Activated CD4-positive, alpha-beta T cell treated with anti-CD3 and anti-CD28 coated beads, Interleukin-2, Interleukin-4, amounts not matched to agents 100 ng/mL and 50 ng/mL, durations not matched to agents 16 hours and 8 hours (primary cell): ENCODE results near the gene KHDC4.
"Not testable (repeated sequence)": the region's sequence is repeated elsewhere in the genome, so short reads cannot be mapped to it uniquely, and the experiment has no call there.

Experiments
- DNase-seq: peaks from one replicate; pipeline ENCODE4 v3.0.0-alpha.2; 2020; ENCODE audit warnings: low spot score

KHDC4 gene

GRCh38 chr1:155900161-155900560, 34.1 kb downstream of the KHDC4 start:
- no peak for DNase-seq

GRCh38 chr1:155899683-155900082, 34.5 kb downstream of the KHDC4 start:
- DNase-seq: no peak

GRCh38 chr1:155898888-155899287, 35.3 kb downstream of the KHDC4 start:
- no peak for DNase-seq

GRCh38 chr1:155897746-155898145, 36.5 kb downstream of the KHDC4 start:
- no peak for DNase-seq

GRCh38 chr1:155896476-155896875, 37.7 kb downstream of the KHDC4 start:
- DNase-seq: not testable (repeated sequence)

GRCh38 chr1:155895617-155896016, 38.6 kb downstream of the KHDC4 start:
- not testable (repeated sequence) for DNase-seq

GRCh38 chr1:155893389-155894142, 40.6 kb downstream of the KHDC4 start:
- DNase-seq: peak; percentile 39

- no peak for DNase-seq
Observed at GRCh38 chr1:155892796-155893195, 41.4 kb downstream of the KHDC4 start.

- DNase-seq: no peak
Observed at GRCh38 chr1:155890251-155890650, 44.0 kb downstream of the KHDC4 start.

GRCh38 chr1:155889566-155889965, 44.6 kb downstream of the KHDC4 start:
- no peak for DNase-seq

GRCh38 chr1:155888481-155888880, 45.7 kb downstream of the KHDC4 start:
- DNase-seq: no peak

GRCh38 chr1:155884982-155885381, 49.2 kb downstream of the KHDC4 start:
- no peak for DNase-seq

- no peak for DNase-seq
Observed at GRCh38 chr1:155884031-155884960, 49.9 kb downstream of the KHDC4 start.

GRCh38 chr1:155882766-155883165, 51.4 kb downstream of the KHDC4 start:
- no peak for DNase-seq

GRCh38 chr1:155882235-155882634, 52.0 kb downstream of the KHDC4 start:
- DNase-seq: no peak

GRCh38 chr1:155880950-155881349, 53.3 kb downstream of the KHDC4 start:
- DNase-seq: no peak

GRCh38 chr1:155880251-155880650, 54.0 kb downstream of the KHDC4 start:
- no peak for DNase-seq

GRCh38 chr1:155877945-155878344, 56.3 kb downstream of the KHDC4 start:
- no peak for DNase-seq

GRCh38 chr1:155873860-155874259, 60.4 kb downstream of the KHDC4 start:
- no peak for DNase-seq

GRCh38 chr1:155872527-155872926, 61.7 kb downstream of the KHDC4 start:
- DNase-seq: no peak

GRCh38 chr1:155871390-155871789, 62.8 kb downstream of the KHDC4 start:
- DNase-seq: no peak

GRCh38 chr1:155867766-155868165, 66.4 kb downstream of the KHDC4 start:
- no peak for DNase-seq

- DNase-seq: no peak
Observed at GRCh38 chr1:155864393-155864792, 69.8 kb downstream of the KHDC4 start.
